ENCODE measurements around the gene HMX1. TPM values are rescaled to one million over a fixed set of nuclear protein-coding genes. Genes with fewer than 3 reads are reported as not detected.

HMX1 gene
- total RNA-seq, 4 donors from 2014 or later, result not detected

DNA sequence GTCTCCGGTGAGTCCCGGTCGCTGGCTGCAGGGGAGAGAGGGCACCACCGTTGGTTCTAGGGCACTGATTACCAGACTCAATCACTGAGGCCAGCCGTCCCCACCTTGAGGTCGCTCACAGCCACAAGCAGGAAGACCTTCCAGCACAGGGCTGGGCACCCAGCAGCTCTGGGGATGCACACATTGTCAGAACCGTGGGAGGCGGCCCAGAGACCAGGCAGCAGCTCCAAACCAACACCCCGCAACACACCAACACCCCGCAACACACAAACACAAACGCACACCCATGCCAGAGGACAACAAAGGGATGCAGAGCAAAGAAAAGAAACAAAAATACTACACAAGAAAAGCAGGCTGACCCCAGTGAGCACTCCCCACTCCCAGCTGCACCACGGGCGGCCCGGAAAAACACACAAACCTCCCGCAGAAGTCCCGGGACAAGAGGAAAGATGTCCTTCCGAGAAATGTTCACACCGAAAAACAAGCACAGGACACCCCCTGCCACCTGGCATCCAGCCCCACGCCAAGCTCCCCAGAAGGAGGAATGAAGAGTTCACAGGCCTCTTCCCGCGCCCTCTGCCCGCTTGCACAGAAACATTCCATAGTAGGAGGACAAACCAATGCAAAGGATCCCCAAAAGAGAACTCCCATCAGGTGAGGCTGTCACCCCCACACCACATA is 3.2 kb downstream of the HMX1 start:
- H3K27me3 ChIP-seq, result peaks cover 100% of the 10 kb centered on the region
- no peak for DNase-seq (ENCODE audit: low spot score in 2 of 2)
- no peaks in the 10 kb centered on the region for H3K36me3 ChIP-seq
- H3K9me3 ChIP-seq, result no peaks in the 10 kb centered on the region
- no peak overlapping the region for H3K4me3 ChIP-seq
- H3K27ac ChIP-seq, result no peak overlapping the region
- TF ChIP-seq EP300 (IDR thresholded peaks at IDR 0.05) (no peak), POLR2A (IDR thresholded peaks at IDR 0.05) (no peak), POLR2AphosphoS5 (IDR thresholded peaks at IDR 0.05) (no peak), CTCF (IDR thresholded peaks at IDR 0.05) (no peak)
- WGBS, result 42% methylated on average over 18 of the region's 22 CpGs
- H3K4me1 ChIP-seq, result peaks cover 20% of the 10 kb centered on the region

DNA sequence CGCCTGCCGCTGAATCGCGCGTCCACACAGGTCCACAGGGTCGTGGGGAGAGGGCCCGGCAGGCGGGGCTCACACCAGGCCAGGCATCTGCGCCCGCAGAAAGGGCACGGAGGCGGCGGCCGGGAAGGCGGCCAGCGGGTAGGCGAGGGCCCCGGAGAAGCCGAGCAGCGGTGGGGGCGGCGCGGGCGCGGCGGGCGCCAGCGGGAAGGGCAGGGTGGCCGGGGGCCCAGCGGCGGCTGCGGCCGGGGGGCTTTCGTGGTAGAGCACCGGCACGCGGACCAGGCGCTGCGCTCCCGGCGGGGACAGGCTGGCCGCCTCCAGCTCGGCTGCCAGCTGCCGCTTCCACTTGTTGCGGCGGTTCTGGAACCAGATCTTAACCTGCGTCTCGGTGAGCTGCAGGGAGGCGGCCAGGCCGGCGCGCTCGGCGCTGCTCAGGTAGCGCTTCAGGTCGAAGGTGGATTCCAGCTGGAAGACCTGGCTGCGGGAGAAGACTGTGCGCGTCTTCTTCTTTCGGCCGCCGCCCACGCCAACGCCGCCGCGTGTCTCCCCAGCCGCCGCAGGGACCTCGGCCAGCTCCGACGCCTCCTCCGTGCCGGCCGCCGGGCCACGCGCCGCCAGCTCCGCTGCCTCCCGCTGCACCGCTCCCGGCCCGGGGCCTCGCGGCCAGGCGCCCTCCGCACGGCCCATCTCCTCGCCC is 3.9 kb downstream of the HMX1 start:
- WGBS, result 27% methylated on average over 3 of the region's 90 CpGs
- Histone ChIP-seq H3K9me3 (no peaks in the 10 kb centered on the region), H3K27me3 (peaks cover 100% of the 10 kb centered on the region), H3K36me3 (no peaks in the 10 kb centered on the region), H3K27ac (no peak overlapping the region), H3K4me1 (peaks cover 20% of the 10 kb centered on the region), H3K4me3 (no peak overlapping the region)
- TF ChIP-seq POLR2AphosphoS5 (IDR thresholded peaks at IDR 0.05) (no peak), CTCF (IDR thresholded peaks at IDR 0.05) (no peak), POLR2A (IDR thresholded peaks at IDR 0.05) (no peak)
- DNase-seq (ENCODE audit: low spot score in 2 of 2), result no peak

DNA sequence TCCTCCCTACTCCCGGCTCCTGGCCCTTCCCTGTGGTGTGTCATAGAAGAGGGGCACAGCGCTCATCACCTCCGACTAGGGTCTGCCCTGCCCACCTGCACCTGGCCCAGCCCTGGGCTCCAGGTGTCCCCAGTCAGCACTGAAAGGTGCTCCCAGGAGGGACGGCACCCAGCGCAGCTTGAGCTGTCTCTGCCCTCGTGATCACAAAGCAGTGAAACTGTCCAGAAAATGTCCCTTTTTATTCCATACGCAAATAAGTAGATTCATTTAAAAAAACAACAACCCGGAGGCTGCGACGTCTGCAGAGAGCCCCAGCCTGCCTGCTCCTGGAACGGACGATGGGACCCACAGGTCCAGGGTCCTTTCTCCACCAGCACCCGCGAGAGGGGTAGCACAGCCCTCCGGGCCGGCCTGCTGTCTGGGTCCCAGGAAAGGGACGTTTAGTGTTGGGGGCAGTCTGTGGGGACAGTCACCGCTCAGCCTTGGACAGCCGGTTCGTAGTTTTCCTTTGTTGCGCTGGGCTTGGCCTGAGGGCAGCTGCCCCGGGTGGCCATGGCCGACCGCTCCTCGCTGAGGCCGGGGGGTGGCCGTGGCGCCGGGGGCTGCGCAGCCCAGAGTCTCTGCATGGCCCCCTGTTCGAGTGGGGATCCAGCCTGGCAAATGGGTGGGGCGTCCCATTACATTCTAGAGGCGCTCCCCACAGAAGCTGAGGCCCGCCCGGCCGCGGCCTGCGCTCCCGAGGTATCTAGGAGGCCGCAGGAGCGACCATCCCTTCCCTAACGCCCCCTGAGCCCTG is 4.6 kb downstream of the HMX1 start:
- 16% methylated on average over 10 of the region's 42 CpGs for WGBS
- peaks cover 100% of the 10 kb centered on the region for H3K27me3 ChIP-seq
- H3K36me3 ChIP-seq, result no peaks in the 10 kb centered on the region
- H3K9me3 ChIP-seq, result no peaks in the 10 kb centered on the region
- no peak for DNase-seq (ENCODE audit: low spot score in 2 of 2)
- no peak overlapping the region for H3K4me3 ChIP-seq
- peaks cover 15% of the 10 kb centered on the region for H3K4me1 ChIP-seq
- no peak overlapping the region for H3K27ac ChIP-seq
- TF ChIP-seq POLR2A (IDR thresholded peaks at IDR 0.05), result no peak
- no peak for TF ChIP-seq POLR2AphosphoS5 (IDR thresholded peaks at IDR 0.05)
- TF ChIP-seq CTCF (IDR thresholded peaks at IDR 0.05), result no peak
- no peak for TF ChIP-seq EP300 (IDR thresholded peaks at IDR 0.05)

- 20% methylated on average over 8 of the region's 12 CpGs for WGBS
- peaks cover 18% of the 10 kb centered on the region for H3K4me1 ChIP-seq
- H3K27me3 ChIP-seq, result peaks cover 100% of the 10 kb centered on the region
- H3K4me3 ChIP-seq, result no peak overlapping the region
- no peak overlapping the region for H3K27ac ChIP-seq
- no peaks in the 10 kb centered on the region for H3K9me3 ChIP-seq
- H3K36me3 ChIP-seq, result no peaks in the 10 kb centered on the region
- DNase-seq (ENCODE audit: low spot score in 2 of 2), result no peak
- TF ChIP-seq EP300 (IDR thresholded peaks at IDR 0.05) (no peak), POLR2AphosphoS5 (IDR thresholded peaks at IDR 0.05) (no peak), POLR2A (IDR thresholded peaks at IDR 0.05) (no peak), CTCF (IDR thresholded peaks at IDR 0.05) (no peak)
These were observed 5.2 kb downstream of the HMX1 start for GRCh38 chr4:8866421-8866820.
